Measurements from ENCODE around the gene ADGRG3.

Gene ADGRG3

GRCh38 chr16:57628008-57628781 is 39.9 kb upstream of the ADGRG3 start, which contains the start of gene ADGRG1:
ADGRG1 (plus strand) TSS chr16:57628630; CDS start chr16:57650288, 21,658 bp downstream.
- Histone ChIP-seq H3K4me1 (ENCODE audit: control insufficient read depth, insufficient read depth, low read length) (no peaks in the 10 kb centered on the region), H3K27ac (ENCODE audit: extremely low read depth, low read depth, low read length) (no peak within 1 kb of the TSS), H3K9me3 (ENCODE audit: control insufficient read depth, insufficient read depth, low read depth, low read length) (no peaks in the 10 kb centered on the region), H3K4me3 (ENCODE audit: low read depth, low read length) (no peak within 1 kb of the TSS), H3K36me3 (ENCODE audit: control insufficient read depth in 2 of 2, insufficient read depth in 1 of 2, low read length in 2 of 2) (no peaks in the 10 kb centered on the region)
- ChIA-PET CTCF (interaction anchor here (0.8 to 2.8 kb wide), 7 partner anchors 19 to 52 kb away, joined by 3 to 17 read pairs (median 3); no protein-coding TSS in a partner anchor), POLR2A (interaction anchor here (0.7 to 1.1 kb wide), 4 partner anchors 9 to 181 kb away, joined by 3 to 4 read pairs (median 3); partner anchors contain the start of genes CIAPIN1, COQ9 and KATNB1)
- TF ChIP-seq ZNF398 (tag by site-specific recombination; IDR thresholded peaks at IDR 0.05) (peak; percentile 91), ZNF670 (tag by site-specific recombination; IDR thresholded peaks at IDR 0.05; ENCODE audit: low read depth) (no peak), ZNF221 (tag by site-specific recombination; IDR thresholded peaks at IDR 0.05; ENCODE audit: borderline replicate concordance) (no peak), KLF16 (tag by site-specific recombination; IDR thresholded peaks at IDR 0.05) (peak; percentile 65; the same call in 1 of the 2 replicates), ZIC2 (tag by site-specific recombination; IDR thresholded peaks at IDR 0.05) (peak; percentile 81), ZNF660 (tag by site-specific recombination; IDR thresholded peaks at IDR 0.05) (peak; percentile 78; the same call in 1 of the 2 replicates), SP7 (tag by site-specific recombination; IDR thresholded peaks at IDR 0.05) (peak; percentile 62), ZBTB17 (tag by site-specific recombination; IDR thresholded peaks at IDR 0.05) (peak; percentile 80), ZNF211 (tag by site-specific recombination; IDR thresholded peaks at IDR 0.05; ENCODE audit: low read depth) (no peak), ZBTB48 (tag by site-specific recombination; IDR thresholded peaks at IDR 0.05) (peak; percentile 27), KLF9 (tag by site-specific recombination; IDR thresholded peaks at IDR 0.05; ENCODE audit: low read depth) (peak; percentile 63), ZXDB (tag by site-specific recombination; IDR thresholded peaks at IDR 0.05) (no peak), GLIS2 (tag by site-specific recombination; IDR thresholded peaks at IDR 0.05) (peak; percentile 81), IKZF3 (tag by site-specific recombination; IDR thresholded peaks at IDR 0.05) (0 out of 2 replicates have a peak, but pooled peaks have one; percentile 20), ZNF404 (tag by site-specific recombination; IDR thresholded peaks at IDR 0.05) (no peak), WT1 (tag by site-specific recombination; IDR thresholded peaks at IDR 0.05) (peak; percentile 92), ZNF747 (tag by site-specific recombination; IDR thresholded peaks at IDR 0.05) (no peak), ZEB2 (tag by site-specific recombination; IDR thresholded peaks at IDR 0.05) (0 out of 2 replicates have a peak, but pooled peaks have one; percentile 27), ZNF561 (tag by site-specific recombination; IDR thresholded peaks at IDR 0.05; ENCODE audit: borderline replicate concordance) (no peak), GLIS1 (tag by site-specific recombination; IDR thresholded peaks at IDR 0.05) (peak; percentile 86), SP2 (tag by site-specific recombination; IDR thresholded peaks at IDR 0.05) (peak; percentile 55), SP3 (tag by site-specific recombination; IDR thresholded peaks at IDR 0.05) (peak; percentile 35; the same call in 1 of the 2 replicates)
- TF ChIP-seq, protein P1, sequence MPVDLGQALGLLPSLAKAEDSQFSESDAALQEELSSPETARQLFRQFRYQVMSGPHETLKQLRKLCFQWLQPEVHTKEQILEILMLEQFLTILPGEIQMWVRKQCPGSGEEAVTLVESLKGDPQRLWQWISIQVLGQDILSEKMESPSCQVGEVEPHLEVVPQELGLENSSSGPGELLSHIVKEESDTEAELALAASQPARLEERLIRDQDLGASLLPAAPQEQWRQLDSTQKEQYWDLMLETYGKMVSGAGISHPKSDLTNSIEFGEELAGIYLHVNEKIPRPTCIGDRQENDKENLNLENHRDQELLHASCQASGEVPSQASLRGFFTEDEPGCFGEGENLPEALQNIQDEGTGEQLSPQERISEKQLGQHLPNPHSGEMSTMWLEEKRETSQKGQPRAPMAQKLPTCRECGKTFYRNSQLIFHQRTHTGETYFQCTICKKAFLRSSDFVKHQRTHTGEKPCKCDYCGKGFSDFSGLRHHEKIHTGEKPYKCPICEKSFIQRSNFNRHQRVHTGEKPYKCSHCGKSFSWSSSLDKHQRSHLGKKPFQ (tag by site-specific recombination; IDR thresholded peaks at IDR 0.05), result no peak
- TF ChIP-seq, protein P2, sequence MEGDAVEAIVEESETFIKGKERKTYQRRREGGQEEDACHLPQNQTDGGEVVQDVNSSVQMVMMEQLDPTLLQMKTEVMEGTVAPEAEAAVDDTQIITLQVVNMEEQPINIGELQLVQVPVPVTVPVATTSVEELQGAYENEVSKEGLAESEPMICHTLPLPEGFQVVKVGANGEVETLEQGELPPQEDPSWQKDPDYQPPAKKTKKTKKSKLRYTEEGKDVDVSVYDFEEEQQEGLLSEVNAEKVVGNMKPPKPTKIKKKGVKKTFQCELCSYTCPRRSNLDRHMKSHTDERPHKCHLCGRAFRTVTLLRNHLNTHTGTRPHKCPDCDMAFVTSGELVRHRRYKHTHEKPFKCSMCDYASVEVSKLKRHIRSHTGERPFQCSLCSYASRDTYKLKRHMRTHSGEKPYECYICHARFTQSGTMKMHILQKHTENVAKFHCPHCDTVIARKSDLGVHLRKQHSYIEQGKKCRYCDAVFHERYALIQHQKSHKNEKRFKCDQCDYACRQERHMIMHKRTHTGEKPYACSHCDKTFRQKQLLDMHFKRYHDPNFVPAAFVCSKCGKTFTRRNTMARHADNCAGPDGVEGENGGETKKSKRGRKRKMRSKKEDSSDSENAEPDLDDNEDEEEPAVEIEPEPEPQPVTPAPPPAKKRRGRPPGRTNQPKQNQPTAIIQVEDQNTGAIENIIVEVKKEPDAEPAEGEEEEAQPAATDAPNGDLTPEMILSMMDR (tag by site-specific recombination; IDR thresholded peaks at IDR 0.05), result peak; percentile 43; the same call in 1 of the 2 replicates
- TF ChIP-seq, protein P3, sequence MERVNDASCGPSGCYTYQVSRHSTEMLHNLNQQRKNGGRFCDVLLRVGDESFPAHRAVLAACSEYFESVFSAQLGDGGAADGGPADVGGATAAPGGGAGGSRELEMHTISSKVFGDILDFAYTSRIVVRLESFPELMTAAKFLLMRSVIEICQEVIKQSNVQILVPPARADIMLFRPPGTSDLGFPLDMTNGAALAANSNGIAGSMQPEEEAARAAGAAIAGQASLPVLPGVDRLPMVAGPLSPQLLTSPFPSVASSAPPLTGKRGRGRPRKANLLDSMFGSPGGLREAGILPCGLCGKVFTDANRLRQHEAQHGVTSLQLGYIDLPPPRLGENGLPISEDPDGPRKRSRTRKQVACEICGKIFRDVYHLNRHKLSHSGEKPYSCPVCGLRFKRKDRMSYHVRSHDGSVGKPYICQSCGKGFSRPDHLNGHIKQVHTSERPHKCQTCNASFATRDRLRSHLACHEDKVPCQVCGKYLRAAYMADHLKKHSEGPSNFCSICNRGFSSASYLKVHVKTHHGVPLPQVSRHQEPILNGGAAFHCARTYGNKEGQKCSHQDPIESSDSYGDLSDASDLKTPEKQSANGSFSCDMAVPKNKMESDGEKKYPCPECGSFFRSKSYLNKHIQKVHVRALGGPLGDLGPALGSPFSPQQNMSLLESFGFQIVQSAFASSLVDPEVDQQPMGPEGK (tag by site-specific recombination; IDR thresholded peaks at IDR 0.05), result peak; percentile 84
- TF ChIP-seq, protein P4, sequence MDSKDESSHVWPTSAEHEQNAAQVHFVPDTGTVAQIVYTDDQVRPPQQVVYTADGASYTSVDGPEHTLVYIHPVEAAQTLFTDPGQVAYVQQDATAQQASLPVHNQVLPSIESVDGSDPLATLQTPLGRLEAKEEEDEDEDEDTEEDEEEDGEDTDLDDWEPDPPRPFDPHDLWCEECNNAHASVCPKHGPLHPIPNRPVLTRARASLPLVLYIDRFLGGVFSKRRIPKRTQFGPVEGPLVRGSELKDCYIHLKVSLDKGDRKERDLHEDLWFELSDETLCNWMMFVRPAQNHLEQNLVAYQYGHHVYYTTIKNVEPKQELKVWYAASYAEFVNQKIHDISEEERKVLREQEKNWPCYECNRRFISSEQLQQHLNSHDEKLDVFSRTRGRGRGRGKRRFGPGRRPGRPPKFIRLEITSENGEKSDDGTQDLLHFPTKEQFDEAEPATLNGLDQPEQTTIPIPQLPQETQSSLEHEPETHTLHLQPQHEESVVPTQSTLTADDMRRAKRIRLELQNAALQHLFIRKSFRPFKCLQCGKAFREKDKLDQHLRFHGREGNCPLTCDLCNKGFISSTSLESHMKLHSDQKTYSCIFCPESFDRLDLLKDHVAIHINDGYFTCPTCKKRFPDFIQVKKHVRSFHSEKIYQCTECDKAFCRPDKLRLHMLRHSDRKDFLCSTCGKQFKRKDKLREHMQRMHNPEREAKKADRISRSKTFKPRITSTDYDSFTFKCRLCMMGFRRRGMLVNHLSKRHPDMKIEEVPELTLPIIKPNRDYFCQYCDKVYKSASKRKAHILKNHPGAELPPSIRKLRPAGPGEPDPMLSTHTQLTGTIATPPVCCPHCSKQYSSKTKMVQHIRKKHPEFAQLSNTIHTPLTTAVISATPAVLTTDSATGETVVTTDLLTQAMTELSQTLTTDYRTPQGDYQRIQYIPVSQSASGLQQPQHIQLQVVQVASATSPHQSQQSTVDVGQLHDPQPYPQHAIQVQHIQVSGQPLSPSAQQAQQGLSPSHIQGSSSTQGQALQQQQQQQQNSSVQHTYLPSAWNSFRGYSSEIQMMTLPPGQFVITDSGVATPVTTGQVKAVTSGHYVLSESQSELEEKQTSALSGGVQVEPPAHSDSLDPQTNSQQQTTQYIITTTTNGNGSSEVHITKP (tag by site-specific recombination; IDR thresholded peaks at IDR 0.05), result peak; percentile 87
